Measurements from ENCODE around the gene ATIC. TPM values are rescaled to one million over a fixed set of nuclear protein-coding genes. Genes with fewer than 3 reads are reported as not detected.
A peak's percentile ranks its signal among the peaks of the same experiment; 100 is the strongest.
"Not testable (repeated sequence)": the region's sequence is repeated elsewhere in the genome, so short reads cannot be mapped to it uniquely, and the experiment has no call there.

The ATIC gene
- total and polyA plus RNA-seq, 2 of the 8 experiments (the other 6 are each of a cell fraction or from before 2014, with no cell fraction given): 139 to 319 TPM

- no peak for TF ChIP-seq MAX (IDR thresholded peaks at IDR 0.05)
Observed at GRCh38 chr2:215301994-215302393, 9.9 kb upstream of the ATIC start (continued).

GRCh38 chr2:215311259-215311624, 617 bp upstream of the ATIC start:
- H4K8ac ChIP-seq (ENCODE audit: extremely low read depth, insufficient read depth, low read length); H3K23ac ChIP-seq (ENCODE audit: insufficient read length); H3K27ac ChIP-seq (ENCODE audit: low read depth, low read length); H2BK12ac ChIP-seq (ENCODE audit: low read depth, low read length); H3K79me1 ChIP-seq (ENCODE audit: low read depth, low read length); H3K14ac ChIP-seq (ENCODE audit: insufficient read length); H3K56ac ChIP-seq (replicated peaks; ENCODE audit: insufficient read length, low read depth, low read length); H3K9me3 ChIP-seq (ENCODE audit: insufficient read depth in 2 of 2, low read depth in 1 of 2, low read length in 1 of 2); H3K18ac ChIP-seq (ENCODE audit: extremely low read depth, low read length); H4K20me1 ChIP-seq (replicated peaks in 1 of 2; ENCODE audit: control insufficient read depth in 1 of 2, insufficient read depth in 2 of 2, low read length in 2 of 2); H2BK120ac ChIP-seq (replicated peaks; ENCODE audit: low read depth, low read length); H4K91ac ChIP-seq (replicated peaks; ENCODE audit: insufficient read length, low read length); H2BK5ac ChIP-seq (ENCODE audit: low read depth, low read length); H3K23me2 ChIP-seq (ENCODE audit: low read depth, low read length); H2AK5ac ChIP-seq (ENCODE audit: low read depth, low read length); H3K27me3 ChIP-seq (replicated peaks in 1 of 4; ENCODE audit: control insufficient read depth in 3 of 4, extremely low read depth in 1 of 4, insufficient read depth in 3 of 4, low read length in 3 of 4); FAIRE-seq; H2BK15ac ChIP-seq (ENCODE audit: low read length); H3K4ac ChIP-seq (replicated peaks; ENCODE audit: insufficient read length, low read depth, low read length); H2BK20ac ChIP-seq (ENCODE audit: low read length); H3K9ac ChIP-seq (replicated peaks in 1 of 4; ENCODE audit: extremely low read depth in 1 of 4, low read depth in 3 of 4, low read length in 3 of 4); DNase-seq (ENCODE audit: low read depth in 1 of 2, low spot score in 2 of 2): not testable (repeated sequence)
- Histone ChIP-seq H3K4me1 (replicated peaks in 1 of 4; ENCODE audit: control insufficient read depth in 3 of 4, insufficient read depth in 4 of 4, low read length in 3 of 4) (peaks cover 0 to 12% (median 2%) of the 10 kb centered on the region in 4 experiments; a peak in 5 of 7 replicates), H3K4me3 (ENCODE audit: extremely low read depth in 1 of 4, insufficient read depth in 2 of 4, low read depth in 3 of 4, low read length in 4 of 4) (peak overlapping the region; percentile 51 to 84 (median 61); a peak in 7 of 8 replicates), H3K4me2 (ENCODE audit: insufficient read depth in 1 of 2, low read depth in 2 of 2, low read length in 2 of 2) (peak overlapping the region; percentile 71 to 83; a peak in 3 of 4 replicates), H3K36me3 (ENCODE audit: control insufficient read depth in 2 of 4, insufficient read depth in 4 of 4, low read length in 3 of 4) (peaks cover 0 to 34% (median 13%) of the 10 kb centered on the region in 4 experiments; a peak in 7 of 8 replicates), H3K79me2 (ENCODE audit: control insufficient read depth in 1 of 2, insufficient read depth in 2 of 2, low read length in 2 of 2) (peaks cover 0 to 36% of the 10 kb centered on the region in 2 experiments; a peak in 2 of 4 replicates), H2AFZ (ENCODE audit: low read length) (0 out of 2 replicates have a peak overlapping the region, but pooled peaks have one; percentile 30), H4K5ac (ENCODE audit: insufficient read length, low read depth, low read length) (peak overlapping the region; percentile 78)
- ChIA-PET CTCF (ENCODE audit: partially characterized antibody) (interaction anchor here (1.5 kb wide), 1 partner anchor 40 kb away, joined by 5 read pairs; no protein-coding TSS in a partner anchor), POLR2A (ENCODE audit: partially characterized antibody) (interaction anchor here (0.8 to 2.7 kb wide), 10 partner anchors 7 to 1279 kb away, joined by 3 to 16 read pairs (median 3); no protein-coding TSS in a partner anchor)
- WGBS, 2 experiments (ENCODE audit: extremely low coverage in 1 of 2, insufficient coverage in 1 of 2, insufficient read length in 1 of 2, insufficient replicate concordance in 2 of 2, low coverage in 1 of 2, low lambda C conversion rate in 2 of 2, missing lambda C conversion rate in 1 of 2): 93% methylated on average over 11 of the region's 13 CpGs; no CpG with 5 or more reads in 1 of the 2 experiments
